Fibroblast of skin of scalp (primary cell): ENCODE data around the gene HOXD4.
A peak's percentile ranks its signal among the peaks of the same experiment; 100 is the strongest.

Experiments
- DNase-seq: peaks from one replicate; pipeline ENCODE4 v3.0.0-alpha.2; 2013

Gene HOXD4

GRCh38 chr2:176172895-176173566 lies 21.7 kb downstream of the HOXD4 start:
- no peak for DNase-seq

DNA sequence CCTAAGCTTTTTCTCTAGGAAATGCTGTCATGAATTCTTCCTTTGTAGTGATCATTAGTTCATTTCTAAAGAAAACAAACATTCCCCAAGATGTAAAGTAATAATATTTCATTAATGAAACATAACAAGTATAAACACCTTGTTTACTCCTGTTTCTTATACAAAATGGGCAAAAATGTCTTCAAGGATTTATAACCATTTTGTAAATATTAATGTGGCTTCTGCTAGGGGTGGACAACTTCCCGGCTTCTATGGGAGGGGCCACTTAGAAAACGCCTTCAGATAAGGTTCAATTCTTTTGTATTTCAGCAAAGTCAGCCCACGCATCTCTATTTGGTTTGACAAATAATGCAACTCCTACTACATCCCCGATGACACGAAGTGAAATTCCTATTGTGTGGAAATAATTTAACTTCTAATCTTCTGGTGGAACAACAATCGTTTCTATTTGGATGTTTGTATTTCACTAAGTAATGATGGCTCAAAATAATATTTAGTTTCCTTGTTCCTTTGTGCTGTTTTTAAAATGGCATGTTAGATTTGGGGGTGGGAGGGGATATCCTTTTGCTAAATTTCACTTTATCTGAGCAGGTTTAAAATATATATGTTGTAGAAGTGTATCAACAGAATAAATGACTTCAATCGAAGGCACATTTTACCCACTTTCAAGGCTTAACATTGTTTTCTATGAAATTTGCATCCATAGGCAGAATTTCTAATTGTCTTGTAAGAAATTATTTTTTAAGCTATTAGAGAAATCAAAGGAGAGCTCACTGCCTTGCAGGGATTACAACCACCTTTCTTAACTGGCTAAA lies 22.4 kb downstream of the HOXD4 start:
- DNase-seq: no peak

- DNase-seq: no peak
Observed at GRCh38 chr2:176174382-176174823, 23.1 kb downstream of the HOXD4 start.

DNA sequence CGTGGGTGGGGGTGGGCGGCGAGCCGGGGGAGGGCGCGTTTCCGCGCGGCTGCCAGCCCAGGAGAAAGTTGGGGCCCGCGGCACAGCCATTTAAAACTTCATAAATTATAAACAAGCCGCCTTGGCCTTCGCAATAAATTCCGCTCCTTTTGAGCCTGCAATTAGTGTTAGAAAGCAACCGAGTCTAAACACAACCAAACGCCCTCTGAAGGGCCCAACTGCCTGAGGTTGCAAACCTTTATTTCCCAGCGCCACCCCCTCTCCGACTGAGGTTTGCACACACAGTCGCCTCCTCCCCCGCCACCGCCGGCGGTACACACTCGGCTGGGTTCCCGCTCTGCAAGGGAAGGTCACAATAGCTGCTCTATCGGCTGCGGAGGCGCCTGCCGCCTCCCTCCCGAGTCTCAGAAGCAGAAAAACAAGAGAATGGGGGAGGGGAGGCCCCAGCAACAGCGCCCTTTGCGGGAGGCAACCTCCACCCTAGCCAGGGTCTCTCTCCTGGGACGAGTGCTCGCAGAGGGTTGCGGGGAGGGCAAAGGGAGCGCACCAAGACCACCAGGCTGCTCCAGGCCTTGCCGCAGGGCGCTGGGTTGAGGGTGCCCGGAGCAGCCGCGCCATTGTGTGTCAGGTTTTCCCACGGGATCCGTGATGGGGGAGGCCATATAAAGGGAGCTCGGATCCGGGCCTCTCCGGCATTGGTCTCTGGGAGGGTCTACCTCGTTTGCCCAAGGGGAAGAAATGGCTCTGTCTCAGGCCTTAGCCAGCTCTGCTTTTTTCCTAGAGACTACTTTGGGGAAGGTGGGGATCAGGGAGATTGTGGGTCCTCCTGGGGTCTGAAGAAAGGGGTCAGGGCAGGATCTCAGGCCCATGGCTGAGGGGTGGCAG lies 23.7 kb downstream of the HOXD4 start:
- DNase-seq: no peak

DNA sequence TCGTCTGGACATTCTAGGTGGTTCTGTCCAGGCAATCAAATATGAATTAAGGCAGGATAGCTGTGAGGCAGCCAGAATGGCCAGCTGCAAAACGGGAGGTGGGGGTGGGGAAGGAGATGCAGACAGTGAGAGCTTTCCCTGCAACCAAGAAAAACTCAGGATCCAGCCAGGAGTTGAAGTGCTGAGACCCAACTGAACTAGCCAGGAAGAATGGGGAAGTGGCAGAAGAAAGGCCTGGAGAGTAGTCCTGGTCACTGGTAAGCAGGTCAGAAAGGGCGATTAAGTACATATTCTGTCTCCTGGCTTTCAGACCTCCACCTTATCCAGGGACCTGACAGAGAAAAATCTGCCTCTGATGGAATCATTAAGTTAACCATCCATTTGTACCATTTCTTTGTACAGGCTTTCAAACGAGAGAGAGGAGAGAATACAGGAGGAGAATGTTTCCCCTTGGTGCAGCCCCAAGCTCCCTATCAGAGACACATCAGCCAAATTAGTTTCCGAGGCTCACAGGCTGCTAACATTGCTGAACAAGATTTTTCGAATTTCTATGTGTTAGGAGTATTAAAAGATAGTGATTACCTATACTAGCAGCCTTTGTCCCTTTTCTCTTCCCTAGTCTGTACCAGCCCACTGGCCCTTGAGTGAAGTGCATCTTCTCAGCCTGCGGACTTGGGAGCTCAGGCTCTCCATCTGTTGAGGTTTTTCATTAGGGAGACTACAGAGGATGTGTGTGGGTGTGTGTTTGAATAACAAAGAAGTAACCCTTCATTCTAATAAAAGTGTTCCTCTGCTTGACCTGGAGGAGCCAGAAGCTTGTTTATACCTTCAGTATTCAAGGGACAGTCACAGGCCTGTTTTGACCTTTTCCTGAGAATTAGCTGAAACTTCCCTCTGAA lies 24.6 kb downstream of the HOXD4 start:
- no peak for DNase-seq

DNA sequence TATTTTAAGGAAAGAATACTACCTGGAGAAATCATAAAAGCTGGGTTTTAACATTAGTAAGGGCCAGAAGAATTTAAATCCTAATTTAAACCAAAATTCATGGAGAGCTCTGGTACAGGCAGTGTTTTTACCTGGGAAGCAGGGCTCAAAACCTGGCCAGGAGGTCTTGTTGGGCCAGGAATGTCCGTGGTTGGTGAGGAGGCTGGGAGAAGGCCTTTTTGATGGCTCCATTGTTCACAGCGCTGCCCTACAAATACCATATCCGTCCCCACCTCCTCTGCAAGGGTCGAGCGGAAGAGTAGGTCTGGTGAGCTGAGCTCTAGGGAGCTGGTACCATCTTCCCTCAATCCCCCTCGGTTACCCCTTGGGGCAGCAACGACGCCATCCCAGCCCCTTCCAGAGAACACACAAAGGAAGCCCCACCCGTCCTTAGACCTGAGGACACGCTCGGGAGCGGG lies 26.3 kb downstream of the HOXD4 start:
- DNase-seq: no peak

GRCh38 chr2:176178038-176178756 lies 26.8 kb downstream of the HOXD4 start:
- DNase-seq: peak; percentile 37

DNA sequence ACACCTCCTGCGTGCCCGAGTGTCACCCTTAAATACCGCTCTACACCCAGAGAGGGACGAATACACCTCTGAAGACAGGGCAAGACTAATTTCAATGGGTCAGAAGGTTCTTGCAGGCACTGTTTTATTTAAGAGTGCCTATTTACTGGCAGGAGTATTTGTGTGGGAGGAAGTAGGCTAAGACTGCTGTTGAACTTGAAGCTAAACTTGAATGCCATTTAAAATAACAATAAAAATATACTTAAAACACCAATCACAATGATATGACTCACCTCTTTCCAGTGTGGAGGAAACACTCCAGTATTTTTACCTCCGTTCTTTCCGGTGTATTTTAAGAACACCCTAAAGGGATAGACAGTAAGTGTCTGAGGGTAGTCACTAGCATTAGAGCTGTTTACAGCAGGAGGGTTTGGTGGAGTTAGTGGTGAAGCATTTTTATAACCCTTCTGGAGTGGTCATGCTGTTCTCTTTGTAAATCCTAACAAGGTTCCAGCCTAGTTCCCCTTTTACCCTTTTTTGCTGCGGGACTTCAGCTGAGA lies 27.5 kb downstream of the HOXD4 start:
- no peak for DNase-seq

DNA sequence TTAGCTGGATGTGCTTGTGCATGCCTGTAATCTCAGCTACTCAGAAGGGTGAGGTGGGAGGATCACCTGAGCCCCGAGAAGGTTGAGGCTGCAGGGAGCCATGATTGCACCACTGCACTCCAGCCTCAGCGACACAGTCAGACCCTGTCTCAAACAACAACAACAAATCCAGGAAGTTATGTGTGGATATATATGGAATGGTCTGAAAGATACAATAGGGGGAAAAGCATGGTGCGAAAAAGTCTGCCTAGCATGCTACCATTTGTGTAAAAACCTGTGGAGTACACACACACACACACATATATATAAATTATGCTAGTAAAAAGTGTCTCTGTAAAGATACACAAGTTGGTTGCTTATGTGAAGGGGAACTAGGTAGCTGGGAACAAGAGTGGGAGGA lies 30.2 kb downstream of the HOXD4 start:
- DNase-seq: no peak

DNA sequence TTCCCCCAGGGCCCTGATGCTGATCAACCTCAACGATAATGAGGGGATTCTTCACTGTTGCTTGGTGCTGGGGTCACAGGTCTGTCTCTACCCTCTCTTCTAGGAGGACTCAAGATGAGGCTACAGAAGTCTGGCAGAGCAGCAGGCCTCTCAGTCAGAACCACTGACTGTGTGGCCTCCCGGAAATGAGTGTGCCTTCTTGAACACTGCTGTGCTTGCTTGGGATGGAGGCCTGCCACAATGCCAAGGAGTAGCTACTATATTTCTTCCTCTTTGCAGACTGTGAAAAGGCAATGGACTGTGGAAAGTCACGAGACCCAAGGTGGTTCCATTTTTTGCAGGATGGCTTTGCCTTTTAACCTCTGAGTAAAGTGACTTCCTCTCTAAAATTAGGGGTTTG lies 31.3 kb downstream of the HOXD4 start:
- no peak for DNase-seq

DNA sequence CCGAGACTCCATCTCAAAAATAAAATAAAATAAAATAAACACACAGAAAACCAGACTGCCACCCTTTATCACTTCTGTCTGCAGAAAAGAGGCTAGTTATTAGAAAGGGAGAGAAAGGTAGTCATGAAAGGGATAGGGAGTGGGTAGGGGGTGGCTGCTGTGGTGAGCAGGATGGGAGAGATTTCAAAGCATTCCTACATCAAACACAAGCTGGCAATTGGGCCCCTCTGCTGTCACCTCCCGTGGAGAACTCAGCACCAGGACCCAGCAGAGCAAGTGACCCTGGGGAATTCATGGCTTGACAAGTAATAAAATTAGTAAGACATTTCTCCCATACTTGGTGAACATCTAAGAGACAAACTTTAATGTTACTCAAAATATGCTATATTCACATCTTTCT lies 33.4 kb downstream of the HOXD4 start:
- DNase-seq: no peak

DNA sequence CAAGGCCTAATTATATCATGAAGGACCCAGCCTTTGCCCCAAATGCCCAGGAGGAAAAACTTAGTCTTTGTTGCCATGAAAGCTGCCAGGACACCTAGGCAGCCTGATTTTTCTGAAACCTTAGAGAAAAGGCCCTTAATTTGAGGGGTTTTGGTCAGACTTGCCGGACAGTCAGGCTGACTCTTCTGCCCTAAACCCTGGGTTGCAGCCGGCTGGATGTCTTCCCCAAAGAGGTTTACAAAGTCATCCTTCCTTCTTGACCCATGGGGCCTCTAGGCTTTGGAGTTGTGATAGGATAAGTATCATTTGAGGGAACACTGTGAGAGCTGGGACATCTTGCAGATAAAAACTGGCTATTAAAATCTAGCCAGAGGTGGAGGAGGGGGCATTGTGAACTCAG lies 34.7 kb downstream of the HOXD4 start:
- no peak for DNase-seq

- DNase-seq: no peak
Observed at GRCh38 chr2:176187200-176187898, 36.0 kb downstream of the HOXD4 start.

GRCh38 chr2:176187899-176188773 lies 36.8 kb downstream of the HOXD4 start, which contains the start of gene HOXD1:
Gene HOXD1, plus strand, starts transcription at chr2:176188668. Its CDS starts 134 bp downstream, at chr2:176188802.
- peak; percentile 49 for DNase-seq

DNA sequence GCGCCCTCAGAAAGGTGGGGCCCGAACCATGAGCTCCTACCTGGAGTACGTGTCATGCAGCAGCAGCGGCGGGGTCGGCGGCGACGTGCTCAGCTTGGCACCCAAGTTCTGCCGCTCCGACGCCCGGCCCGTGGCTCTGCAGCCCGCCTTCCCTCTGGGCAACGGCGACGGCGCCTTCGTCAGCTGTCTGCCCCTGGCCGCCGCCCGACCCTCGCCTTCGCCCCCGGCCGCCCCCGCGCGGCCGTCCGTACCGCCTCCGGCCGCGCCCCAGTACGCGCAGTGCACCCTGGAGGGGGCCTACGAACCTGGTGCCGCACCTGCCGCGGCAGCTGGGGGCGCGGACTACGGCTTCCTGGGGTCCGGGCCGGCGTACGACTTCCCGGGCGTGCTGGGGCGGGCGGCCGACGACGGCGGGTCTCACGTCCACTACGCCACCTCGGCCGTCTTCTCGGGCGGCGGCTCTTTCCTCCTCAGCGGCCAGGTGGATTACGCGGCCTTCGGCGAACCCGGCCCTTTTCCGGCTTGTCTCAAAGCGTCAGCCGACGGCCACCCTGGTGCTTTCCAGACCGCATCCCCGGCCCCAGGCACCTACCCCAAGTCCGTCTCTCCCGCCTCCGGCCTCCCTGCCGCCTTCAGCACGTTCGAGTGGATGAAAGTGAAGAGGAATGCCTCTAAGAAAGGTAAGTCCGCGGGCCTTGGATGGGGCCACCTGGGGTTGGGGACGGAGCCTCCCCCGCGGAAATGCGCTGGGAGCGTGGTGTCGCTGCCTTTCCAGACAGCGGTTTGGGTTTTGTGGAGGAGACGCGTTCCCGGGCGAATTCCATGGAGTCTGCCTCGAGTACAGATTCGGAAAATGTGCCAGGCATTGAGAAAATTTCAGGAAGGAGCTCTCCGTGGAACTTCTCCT lies 37.7 kb downstream of the HOXD4 start:
- DNase-seq: no peak

DNA sequence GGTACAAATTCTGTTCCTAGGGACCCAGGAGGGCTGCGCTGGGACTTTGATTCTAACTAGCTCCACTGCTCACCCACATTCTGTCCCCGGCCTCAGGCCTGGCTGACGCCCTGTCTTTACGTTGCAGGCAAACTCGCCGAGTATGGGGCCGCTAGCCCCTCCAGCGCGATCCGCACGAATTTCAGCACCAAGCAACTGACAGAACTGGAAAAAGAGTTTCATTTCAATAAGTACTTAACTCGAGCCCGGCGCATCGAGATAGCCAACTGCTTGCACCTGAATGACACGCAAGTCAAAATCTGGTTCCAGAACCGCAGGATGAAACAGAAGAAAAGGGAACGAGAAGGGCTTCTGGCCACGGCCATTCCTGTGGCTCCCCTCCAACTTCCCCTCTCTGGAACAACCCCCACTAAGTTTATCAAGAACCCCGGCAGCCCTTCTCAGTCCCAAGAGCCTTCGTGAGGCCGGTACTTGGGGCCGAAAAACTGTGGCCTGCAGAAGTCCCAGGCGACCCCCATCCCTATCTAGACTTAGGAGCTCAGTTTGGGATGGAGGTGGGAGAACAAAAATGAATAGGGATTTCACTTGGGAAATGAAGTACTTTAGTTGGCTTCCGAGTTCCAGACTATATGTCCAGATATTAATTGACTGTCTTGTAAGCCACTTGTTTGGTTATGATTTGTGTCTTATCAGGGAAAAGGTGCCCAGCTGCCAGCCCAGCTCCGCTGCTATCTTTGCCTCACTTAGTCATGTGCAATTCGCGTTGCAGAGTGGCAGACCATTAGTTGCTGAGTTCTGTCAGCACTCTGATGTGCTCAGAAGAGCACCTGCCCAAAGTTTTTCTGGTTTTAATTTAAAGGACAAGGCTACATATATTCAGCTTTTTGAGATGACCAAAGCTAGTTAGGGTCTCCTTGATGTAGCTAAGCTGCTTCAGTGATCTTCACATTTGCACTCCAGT lies 38.6 kb downstream of the HOXD4 start:
- no peak for DNase-seq

DNA sequence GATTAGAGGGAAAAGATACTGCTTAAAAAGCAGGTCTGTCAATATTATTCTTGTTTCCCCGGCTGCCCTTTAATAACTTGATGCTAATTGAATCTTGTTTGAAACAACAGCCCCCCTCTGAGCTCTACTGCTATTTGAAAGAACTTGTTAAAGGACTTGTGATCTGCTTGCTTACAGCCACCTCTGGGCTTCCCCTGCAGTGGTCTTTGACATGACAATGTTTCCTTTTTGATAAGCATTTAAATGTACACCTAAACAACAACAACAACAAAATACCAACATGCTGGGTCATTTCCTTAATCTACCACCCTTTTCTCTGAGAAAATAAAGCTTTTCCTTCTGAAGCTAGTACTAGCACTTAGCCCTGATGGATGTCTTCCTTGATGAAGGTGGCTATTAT lies 41.0 kb downstream of the HOXD4 start:
- no peak for DNase-seq
